HG02885 (cell line): ENCODE measurements around the gene ARMC8.

Experiments
- ATAC-seq: cut with Tn5 transposase; IDR thresholded peaks from one replicate; pipeline ENCODE4 v1.9.1; 2021; ENCODE audit warnings: mild to moderate bottlenecking; ENCODE audit not compliant: unreplicated experiment, poor library complexity

Gene ARMC8

GRCh38 chr3:138338244-138338643, 151.1 kb downstream of the ARMC8 start:
- ATAC-seq = no peak

GRCh38 chr3:138338811-138339210, 151.7 kb downstream of the ARMC8 start:
- ATAC-seq = no peak

- ATAC-seq = no peak
Observed at GRCh38 chr3:138340511-138340910, 153.4 kb downstream of the ARMC8 start.

GRCh38 chr3:138344754-138345153, 157.7 kb downstream of the ARMC8 start:
- ATAC-seq = no peak
